DMS 273 (cell line): ENCODE data around the gene KCND2.
"Not testable (repeated sequence)": the region's sequence is repeated elsewhere in the genome, so short reads cannot be mapped to it uniquely, and the experiment has no call there.

Experiments
- DNase-seq: peaks from one replicate; lab custom pipeline; 2025; ENCODE audit not compliant: unreplicated experiment; lab: John Stamatoyannopoulos, UW

The KCND2 gene

DNA sequence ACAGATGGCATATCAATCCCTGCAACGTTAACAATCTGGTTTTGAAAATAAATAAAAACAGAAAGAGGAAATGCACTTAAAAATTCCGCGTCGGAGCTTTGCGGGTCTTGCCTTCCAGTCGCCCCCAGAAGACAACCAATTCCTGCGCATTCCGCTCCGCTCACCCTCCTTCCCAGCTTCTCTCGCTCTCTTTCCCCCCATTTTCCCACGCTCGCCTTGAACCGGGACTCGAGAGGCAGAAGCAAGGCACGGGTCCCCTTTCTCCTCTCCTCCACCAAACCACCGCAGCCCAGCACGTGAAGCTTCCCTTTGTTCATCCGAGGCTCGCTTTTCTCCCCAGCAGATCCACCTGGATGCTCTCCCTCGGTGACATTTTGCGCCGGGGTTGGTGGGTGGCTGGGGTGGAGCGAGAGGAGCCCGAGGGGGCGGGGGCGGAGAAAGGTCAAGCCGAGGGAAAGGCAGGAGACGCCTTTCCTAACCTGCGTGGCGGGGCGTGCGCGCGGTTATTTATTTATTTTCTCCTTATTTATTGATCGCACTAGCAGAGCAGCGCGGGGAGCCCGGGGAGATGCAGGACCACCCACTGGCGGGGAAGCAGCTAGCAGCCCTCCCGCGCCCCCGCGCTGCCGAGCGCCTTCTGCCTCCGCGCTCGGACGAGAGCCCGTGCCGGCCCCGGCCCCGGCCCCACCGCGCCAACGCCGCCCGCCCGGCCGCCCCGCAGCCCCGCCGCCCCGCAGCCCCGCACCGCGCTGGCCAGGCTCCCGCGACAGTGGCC is at the start of gene KCND2:
KCND2 (plus strand) TSS at position 475 of the 775 bp plus-strand sequence.
- peak; percentile 45 for DNase-seq

DNA sequence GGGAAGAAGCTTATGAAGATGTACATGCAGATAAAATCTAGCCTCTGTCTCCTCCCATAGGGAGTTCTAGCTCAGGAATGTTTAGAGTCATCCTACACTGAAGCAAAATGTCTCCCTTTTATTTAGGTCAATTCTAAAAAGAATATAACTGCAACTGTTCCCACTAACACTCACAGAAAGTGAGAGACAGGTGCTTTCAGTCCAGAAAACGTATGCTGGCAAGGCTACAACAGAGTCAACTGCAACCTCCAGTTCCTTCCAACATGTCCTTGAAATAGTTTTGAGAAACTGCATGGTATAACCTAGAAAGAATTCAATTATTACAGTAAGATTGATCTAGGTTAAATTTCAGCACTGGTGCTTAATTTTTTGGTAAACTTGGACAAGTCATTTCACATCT is 46.8 kb upstream of the KCND2 start:
- no peak for DNase-seq

DNA sequence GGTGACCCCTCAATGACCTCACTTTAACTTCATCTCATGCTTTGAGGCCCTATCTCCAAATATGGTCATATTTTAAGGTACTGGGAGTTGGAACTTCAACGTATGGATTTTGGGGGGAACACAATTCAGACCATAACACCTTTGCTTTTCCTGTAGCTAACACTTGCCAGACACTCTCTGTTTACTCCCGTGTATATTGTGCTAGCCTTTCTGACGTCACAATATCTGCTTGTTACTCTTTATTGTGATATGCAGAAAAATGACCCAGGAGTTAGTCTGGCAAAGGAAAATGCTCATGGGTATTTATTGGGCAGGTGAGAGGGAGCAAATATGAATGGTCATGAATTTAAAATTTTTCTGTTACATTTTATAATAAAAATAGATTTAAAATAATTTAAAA is 45.7 kb upstream of the KCND2 start:
- DNase-seq = no peak

DNA sequence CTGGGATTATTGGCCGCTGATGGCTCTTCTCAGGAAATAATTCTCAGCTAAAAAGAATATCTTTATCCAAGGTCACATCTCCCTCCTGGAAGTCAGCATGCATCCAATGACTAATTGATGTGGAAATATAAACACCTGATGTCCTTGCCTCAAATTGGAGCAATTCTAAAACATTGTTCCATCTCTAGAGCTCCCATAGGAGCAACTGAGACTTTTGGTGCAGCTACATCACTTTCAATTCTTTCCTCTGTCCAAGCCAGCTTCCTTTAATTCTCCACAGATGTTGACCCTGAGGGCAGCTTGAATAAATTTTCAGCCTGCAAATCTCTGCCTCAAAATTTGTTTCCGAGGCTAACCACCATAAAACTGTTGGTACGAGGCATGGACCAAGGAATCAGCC is 43.9 kb upstream of the KCND2 start:
- no peak for DNase-seq

DNA sequence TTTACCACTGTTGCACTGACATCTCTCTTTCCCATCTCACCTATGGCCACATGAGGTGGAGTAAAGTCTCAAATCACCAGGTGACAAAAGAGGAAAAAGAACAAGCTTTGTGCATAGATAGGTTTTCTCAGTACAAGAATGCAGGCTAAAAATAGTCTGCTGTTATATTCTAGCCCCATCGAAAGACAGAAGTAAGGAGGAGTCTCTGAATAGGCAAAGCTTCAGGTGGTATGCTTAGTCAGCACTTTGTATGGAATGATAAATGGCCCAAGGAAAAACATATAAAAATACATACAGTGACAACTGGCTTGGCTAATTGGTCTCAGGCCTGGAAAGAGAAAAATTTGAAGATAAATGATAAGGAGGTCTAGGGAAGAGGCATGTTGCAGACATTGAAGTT is 39.6 kb upstream of the KCND2 start:
- DNase-seq = no peak

DNA sequence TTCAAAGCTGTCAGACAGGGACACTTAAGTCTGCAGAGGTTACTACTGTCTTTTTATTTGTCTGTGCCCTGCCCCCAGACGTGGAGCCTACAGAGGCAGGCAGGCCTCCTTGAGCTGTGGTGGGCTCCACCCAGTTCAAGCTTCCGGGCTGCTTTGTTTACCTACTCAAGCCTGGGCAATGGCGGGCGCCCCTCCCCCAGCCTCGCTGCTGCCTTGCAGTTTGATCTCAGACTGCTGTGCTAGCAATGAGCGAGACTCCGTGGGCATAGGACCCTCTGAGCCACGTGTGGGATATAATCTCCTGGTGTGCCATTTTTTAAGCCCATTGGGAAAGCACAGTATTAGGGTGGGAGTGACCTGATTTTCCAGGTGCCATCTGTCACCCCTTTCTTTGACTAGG is 32.6 kb upstream of the KCND2 start:
- not testable (repeated sequence) for DNase-seq

DNA sequence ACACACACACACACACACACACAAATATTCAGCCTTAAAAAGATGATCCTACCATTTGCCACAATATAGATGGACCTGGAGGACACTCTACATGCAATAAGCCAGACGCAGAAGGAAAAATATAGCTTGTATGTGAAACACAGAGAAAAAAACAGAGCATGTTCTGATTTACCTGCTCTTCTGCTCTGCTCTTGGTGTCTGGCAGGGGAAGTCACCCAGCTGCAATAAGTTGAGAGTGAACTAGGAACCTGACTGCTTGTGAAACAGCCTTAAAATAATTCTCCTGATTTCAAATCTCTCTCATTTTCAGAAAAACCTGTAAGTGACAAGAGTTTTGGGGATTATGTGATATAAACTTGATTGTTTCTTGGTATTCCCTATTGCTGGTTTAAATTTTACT is 31.0 kb upstream of the KCND2 start:
- no peak for DNase-seq

DNA sequence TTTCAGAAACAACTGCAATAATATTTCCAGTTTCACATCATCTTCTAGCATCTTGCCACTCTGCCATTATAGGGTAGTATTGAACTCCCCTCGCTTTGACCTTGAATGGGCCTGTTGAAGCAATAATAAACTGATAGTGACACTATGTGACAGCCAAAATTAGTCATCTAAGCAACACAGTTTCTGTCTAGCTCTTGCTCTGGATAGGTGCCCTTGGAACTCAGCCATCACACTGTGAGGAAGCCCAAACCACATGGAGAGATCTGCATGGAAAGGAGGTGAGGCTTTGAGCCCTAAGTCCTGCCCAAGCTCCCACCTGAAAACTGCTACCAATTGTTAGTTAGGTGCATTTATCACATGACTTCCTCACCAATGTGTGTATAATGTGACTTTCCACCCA is 18.1 kb upstream of the KCND2 start:
- no peak for DNase-seq

DNA sequence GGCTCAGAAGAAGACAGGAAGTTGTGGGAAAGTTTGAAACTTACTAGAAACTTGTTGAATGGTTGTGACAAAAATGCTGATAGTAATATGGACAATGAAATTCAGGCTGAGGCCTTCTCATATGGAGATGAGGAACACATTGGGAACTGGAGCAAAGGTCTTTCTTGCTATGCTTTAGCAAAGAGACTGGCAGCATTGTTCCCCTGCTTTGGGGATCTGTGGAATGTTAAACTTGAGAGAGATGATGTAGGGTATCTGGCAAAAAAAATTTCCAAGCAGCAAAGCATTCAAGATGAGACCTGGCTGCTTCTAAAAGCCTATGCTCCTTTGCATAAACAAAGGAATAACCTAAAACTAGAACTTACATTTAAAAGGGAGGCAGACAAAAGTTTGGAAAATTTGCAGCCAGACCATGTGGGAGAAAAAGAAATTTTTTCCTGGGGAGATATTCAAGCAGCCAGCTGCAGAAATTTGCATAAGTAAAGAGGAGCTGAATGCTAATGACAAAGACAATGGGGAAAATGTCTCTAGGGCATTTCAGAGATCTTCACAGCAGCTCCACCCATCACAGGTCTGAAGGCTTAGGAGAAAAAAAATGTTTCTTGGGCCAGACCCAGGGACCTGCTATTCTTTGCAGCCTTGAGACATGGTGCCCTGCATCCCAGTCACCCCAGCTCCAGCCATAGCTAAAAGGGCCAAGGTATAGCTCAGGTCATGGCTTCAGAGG is 16.5 kb upstream of the KCND2 start:
- DNase-seq = no peak

DNA sequence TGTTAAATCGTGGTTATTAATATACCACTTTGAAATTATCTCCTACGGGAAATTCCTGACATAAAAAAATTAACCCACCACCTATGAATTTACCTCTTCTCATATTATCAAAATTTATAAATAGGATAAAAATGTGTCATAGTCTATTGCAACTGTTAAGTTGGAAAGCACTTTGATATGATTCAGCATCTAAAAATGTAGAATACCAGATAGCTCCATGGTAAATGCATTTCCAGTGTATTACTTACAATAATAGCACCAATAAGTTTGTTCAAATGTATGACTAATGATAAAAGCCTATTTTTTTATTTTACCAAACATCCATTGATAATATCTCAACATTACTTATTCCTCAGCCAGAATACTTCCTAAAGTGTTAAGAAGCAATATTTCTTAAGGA is 13.6 kb upstream of the KCND2 start:
- no peak for DNase-seq

DNA sequence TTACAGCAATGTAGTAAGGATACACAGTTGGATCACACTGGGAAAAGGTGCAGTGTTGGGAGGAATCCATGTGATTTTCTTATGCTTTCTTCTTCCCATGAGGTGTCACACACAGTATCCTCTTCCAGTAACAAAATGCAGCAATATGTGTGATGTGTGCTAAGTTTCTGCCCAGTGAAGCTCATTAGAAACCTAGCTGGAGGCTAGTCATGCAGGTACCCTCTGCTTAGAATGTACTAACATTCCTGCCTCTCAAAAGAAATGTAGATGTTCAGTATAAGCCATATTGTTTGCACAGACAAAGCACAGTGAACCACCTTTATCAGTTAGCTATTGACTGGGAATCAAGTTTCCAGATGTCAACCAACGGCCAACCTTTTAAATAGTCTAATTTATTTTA is 12.9 kb upstream of the KCND2 start:
- DNase-seq = no peak

DNA sequence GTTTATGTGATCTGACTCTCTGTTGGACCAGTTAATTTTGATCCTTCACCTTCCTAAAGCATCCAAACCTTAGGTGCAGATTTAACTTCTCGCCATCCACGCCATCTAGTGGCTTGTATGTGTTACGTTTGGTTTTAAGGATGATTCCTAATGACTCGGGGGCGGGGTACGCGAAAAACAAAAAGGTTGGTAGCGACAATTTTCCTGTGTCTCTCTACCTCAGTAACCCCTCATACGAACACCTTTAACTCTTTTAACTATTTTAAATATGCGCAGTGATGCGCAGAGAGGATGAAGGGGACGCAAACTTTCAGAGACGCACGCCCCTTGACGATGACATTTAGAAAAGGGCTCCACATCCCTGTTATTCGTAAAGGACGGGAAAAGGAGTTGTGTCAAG is 714 bp upstream of the KCND2 start:
- DNase-seq = peak; percentile 83

DNA sequence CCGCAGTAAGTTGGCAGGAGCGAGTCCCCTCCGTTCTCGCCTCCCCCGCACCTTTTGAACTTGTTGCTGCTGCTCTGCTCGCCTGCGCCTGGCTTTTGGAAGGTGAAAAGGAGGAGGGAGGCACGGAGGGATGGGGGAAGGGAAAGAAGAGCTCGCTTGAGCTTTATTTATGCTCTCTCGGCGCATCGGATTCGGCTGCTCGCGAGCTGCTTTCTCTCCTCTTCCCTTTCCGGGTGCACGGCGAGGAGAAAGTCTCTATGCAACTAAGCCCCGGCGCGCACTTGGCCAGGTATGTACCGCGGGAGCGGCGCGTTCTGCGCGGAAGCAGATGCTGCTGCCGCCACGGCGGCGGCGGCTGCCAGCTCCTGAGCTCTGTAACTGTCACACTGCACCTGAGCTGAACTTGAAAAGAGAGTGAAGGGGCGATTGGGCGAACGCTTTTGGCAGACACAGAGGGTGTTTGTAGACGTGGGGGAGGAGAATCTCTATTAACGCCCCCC is 551 bp downstream of the KCND2 start:
- DNase-seq = peak; percentile 60

DNA sequence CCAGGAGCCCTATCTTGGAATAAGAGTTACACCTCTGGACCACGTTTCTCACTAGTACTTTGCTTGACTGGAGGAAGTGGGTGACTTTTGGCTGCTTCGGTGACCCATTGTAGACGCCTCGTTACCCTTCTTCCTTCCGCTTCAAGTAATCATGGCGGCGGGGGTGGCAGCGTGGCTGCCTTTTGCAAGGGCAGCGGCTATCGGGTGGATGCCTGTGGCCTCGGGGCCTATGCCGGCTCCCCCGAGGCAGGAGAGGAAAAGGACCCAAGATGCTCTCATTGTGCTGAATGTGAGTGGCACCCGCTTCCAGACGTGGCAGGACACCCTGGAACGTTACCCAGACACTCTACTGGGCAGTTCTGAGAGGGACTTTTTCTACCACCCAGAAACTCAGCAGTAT is 1.5 kb downstream of the KCND2 start:
- DNase-seq = no peak

DNA sequence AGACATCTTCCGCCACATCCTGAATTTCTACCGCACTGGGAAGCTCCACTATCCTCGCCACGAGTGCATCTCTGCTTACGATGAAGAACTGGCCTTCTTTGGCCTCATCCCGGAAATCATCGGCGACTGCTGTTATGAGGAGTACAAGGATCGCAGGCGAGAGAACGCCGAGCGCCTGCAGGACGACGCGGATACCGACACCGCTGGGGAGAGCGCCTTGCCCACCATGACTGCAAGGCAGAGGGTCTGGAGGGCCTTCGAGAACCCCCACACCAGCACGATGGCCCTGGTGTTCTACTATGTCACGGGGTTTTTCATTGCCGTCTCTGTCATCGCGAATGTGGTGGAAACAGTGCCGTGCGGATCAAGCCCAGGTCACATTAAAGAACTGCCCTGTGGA is 1.9 kb downstream of the KCND2 start:
- DNase-seq = no peak

DNA sequence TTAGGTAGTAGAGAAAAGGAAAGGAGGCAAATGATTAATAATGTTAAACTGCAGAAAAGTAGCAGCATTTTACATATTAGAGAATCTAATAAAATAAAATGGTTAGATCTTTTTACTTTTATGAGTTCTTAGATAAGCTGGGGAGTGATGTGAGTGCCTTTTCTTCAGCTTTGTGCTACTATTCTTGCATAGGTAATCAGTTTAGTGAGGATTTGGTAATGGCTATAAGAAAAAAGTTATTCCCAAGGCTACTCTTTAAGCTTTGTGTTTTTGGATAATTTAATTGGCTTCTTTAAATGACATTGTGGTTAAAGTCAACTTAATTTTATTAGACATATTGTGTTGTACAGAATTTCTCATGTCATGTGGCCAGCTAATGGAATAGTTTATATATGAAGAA is 3.7 kb downstream of the KCND2 start:
- no peak for DNase-seq

DNA sequence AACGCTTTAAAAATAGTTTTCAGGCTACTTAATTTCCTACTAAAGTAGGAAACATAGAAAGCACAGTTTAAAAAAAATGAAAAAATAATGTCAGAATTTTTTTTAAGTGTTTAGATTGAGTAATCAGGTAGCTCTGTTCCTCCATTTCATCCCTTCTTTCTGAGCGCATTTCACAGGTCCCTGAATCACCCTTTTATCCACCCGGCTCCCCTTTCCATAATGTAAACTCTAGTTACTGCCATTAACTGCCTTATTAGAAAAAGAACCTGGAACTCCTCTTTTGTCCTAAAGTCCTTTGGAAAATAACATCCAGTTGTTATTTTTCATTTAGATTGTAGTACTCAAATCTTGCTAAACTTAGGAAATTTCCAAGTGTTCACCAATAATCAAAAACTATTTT is 5.8 kb downstream of the KCND2 start:
- no peak for DNase-seq

DNA sequence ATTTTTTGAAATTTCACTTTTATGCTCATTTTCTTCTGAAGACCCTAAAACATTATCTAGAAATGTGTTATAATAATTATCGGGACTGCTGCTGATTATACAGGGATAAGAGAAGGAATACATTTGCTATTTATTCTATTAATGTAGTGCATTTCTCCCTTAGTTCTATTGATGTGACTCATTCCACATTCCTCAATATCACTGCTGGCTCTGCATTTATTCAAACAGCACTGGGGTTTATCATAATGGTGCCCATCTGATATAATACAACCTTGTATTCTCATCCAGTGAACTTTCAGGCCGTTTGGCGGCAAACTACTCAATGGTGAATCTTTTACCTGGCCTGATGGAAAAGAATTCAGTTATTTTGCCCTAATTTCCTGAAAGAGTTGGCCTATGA is 7.8 kb downstream of the KCND2 start:
- no peak for DNase-seq

DNA sequence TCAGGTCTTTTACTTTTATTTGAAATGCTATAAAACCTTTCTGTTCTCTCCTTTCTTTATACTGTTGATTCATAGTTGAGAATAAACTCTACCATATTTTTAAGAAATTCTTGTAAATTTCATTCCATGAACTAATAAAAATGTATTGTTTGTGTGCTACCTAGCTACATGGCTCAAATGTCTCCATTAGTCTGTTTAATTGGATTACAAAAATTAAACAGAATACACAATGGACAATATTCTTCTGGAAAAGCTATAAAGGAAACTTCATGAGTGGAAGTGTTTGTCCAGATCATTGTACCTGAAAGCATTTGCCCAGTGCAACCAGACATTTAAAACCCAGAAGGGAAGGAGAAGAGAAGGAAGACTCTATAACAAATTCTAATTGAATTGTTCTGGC is 20.1 kb downstream of the KCND2 start:
- DNase-seq = no peak

DNA sequence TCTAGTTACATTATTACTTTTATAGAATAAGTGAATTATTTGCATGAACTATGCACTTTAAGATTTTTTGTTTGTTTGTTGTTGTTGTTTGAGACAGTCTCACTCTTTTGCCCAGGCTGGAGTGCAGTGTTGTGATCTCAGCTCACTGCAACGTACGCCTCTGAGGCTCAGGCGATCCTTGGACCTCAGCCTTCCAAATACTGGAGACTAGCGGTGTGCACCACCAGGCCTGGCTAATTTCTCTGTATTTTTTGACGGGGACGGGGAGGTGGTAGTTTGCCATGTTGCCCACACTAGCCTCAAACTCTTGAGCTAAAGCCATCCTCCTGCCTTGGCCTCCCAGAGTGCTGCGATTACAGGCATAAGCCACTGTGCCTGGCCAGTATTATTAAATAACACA is 29.2 kb downstream of the KCND2 start:
- no peak for DNase-seq

DNA sequence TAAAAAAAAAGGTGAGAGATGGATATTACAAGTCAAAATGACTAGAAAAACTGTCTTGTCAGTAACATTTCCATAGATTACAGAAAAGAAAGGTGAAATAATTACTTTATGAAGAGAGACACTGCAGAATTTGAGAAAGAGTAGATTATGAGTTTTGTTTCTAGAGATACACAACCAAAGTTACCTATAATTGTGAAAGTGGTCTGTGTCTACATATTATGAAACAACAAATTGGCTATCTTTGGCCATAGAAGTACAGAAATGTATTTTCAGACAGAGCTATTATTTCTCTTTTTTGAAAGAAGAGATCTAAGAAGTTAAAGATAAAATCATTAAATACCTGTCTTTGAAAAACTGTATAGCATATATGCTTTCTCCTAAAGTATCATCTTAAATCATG is 30.1 kb downstream of the KCND2 start:
- no peak for DNase-seq

DNA sequence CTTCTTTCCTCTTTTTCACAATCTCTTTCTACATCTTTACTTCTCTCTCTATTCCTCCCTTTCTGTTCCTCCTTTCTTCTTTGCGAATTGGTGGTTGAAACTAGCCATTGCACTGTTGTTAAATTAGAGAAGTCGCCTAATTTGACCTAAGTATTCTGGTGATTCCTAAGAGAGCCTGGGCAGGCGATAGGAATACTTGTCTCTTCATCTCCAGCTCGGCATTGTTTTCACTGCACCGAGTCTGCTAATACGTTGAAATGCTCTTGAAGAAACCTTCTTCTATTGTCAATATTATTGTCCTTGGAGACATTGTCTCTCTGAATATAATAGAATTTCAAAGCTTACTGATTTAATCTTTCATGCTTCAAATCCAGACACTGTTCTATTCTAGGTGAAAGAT is 31.7 kb downstream of the KCND2 start:
- no peak for DNase-seq
